B cell (primary cell): ENCODE results near the gene RBMS3. TPM values are rescaled to one million over a fixed set of nuclear protein-coding genes. Genes with fewer than 3 reads are reported as not detected.

Source experiments
- ATAC-seq: fragments of 200-7000 bp; cut with Tn5 transposase; one replicate; pipeline ENCODE4 v1.10.0; 2021; ENCODE audit warnings: low read depth, mild to moderate bottlenecking, moderate number of reproducible peaks, moderate library complexity
- CTCF ChIA-PET: fragments of 350-600 bp; sonication (Branson Sonifier 250); formaldehyde crosslinking; loops from one replicate; lab custom pipeline; 2021; ENCODE audit warnings: antibody characterized with exemption, inconsistent platforms; lab: Charles Lee
- POLR2A ChIA-PET: fragments of 350-600 bp; sonication (Branson Sonifier 250); formaldehyde crosslinking; loops from one replicate; lab custom pipeline; 2021; ENCODE audit warnings: antibody characterized with exemption; lab: Charles Lee
- DNase-seq: peaks from one replicate; pipeline ENCODE4 v3.0.0; 2013
- H2AFZ ChIP-seq: 2 replicates; pipeline ENCODE4 v1.6.1; 2012; ENCODE audit warnings: mild to moderate bottlenecking, low read depth, low read length; ENCODE audit not compliant: insufficient read depth, poor library complexity, severe bottlenecking
- H3K27ac ChIP-seq, 2 donors: 1 replicate in 1 of 2; 2 replicates in 1 of 2; pipeline ENCODE4 v1.5.1; 2012 to 2013; ENCODE audit warnings: low read length in 2 of 2, mild to moderate bottlenecking in 2 of 2, moderate library complexity in 1 of 2
- H3K27me3 ChIP-seq, 4 experiments: fragments of 200-600 bp in 1 of 4; sonication (generic) in 1 of 4; replicated peaks in 1 of 4; 1 replicate in 2 of 4; 2 replicates in 2 of 4; pipeline versions ENCODE4 v1.6.1 to v1.7.0; 2013 to 2016; ENCODE audit warnings: low read length in 3 of 4, mild to moderate bottlenecking in 2 of 4, mixed read lengths in 1 of 4, moderate library complexity in 1 of 4; ENCODE audit not compliant: insufficient read depth in 4 of 4, control insufficient read depth in 3 of 4; ENCODE audit errors: control extremely low read depth in 1 of 4
- H3K36me3 ChIP-seq, 2 experiments: replicated peaks in 1 of 2; 1 replicate in 1 of 2; 2 replicates in 1 of 2; pipeline versions ENCODE4 v1.6.1 to v1.7.1; 2013; ENCODE audit warnings: low read length in 1 of 2; ENCODE audit not compliant: insufficient read depth in 2 of 2, control insufficient read depth in 1 of 2; ENCODE audit errors: control extremely low read depth in 1 of 2, extremely low read depth in 1 of 2
- H3K4me1 ChIP-seq, 2 donors: fragments of 200-600 bp in 1 of 2; sonication (generic) in 1 of 2; 1 replicate in 1 of 2; 2 replicates in 1 of 2; pipeline versions ENCODE4 v1.5.1 to v1.6.1; 2013 to 2017; ENCODE audit warnings: low read length in 2 of 2; ENCODE audit not compliant: control insufficient read depth in 2 of 2, insufficient read depth in 2 of 2
- H3K4me2 ChIP-seq: replicated peaks from 2 replicates; pipeline ENCODE3; 2012; ENCODE audit warnings: mild to moderate bottlenecking, low read depth, low read length; ENCODE audit not compliant: poor library complexity, severe bottlenecking
- H3K4me3 ChIP-seq, 5 experiments: fragments of 200-600 bp in 1 of 5; sonication (generic) in 1 of 5; 1 replicate in 3 of 5; 2 replicates in 2 of 5; pipeline versions ENCODE4 v1.5.1 to v1.7.0; 2011 to 2016; ENCODE audit warnings: low read length in 4 of 5, mild to moderate bottlenecking in 4 of 5, low read depth in 2 of 5, control low read depth in 1 of 5, moderate library complexity in 1 of 5; ENCODE audit not compliant: insufficient read depth in 1 of 5; ENCODE audit errors: control extremely low read depth in 1 of 5, extremely low read depth in 1 of 5
- H3K79me2 ChIP-seq: fragments of 200-600 bp; sonication (generic); one replicate; pipeline ENCODE4 v1.6.0; 2016; ENCODE audit warnings: low read length; ENCODE audit not compliant: control insufficient read depth, insufficient read depth
- H3K9ac ChIP-seq: fragments of 200-600 bp; sonication (generic); 2 replicates; pipeline ENCODE4 v1.6.1; 2017; ENCODE audit warnings: mild to moderate bottlenecking, low read length, moderate library complexity
- H3K9me3 ChIP-seq, 3 donors: one replicate each; pipeline versions ENCODE4 v1.6.1 to v1.7.1; 2013; ENCODE audit warnings: low read length in 2 of 3; ENCODE audit not compliant: control insufficient read depth in 2 of 3, insufficient read depth in 1 of 3; ENCODE audit errors: control extremely low read depth in 1 of 3
- H4K20me1 ChIP-seq: 2 replicates; pipeline ENCODE4 v1.6.0; 2012; ENCODE audit warnings: mild to moderate bottlenecking, low read length; ENCODE audit not compliant: insufficient read depth, control insufficient read depth, poor library complexity, severe bottlenecking
- H3K27ac Mint-ChIP-seq: one replicate; pipeline ENCODE4 v1.8.0; 2021; ENCODE audit warnings: mixed read lengths
- H3K27me3 Mint-ChIP-seq: one replicate; pipeline ENCODE4 v1.8.0; 2021; ENCODE audit warnings: mixed read lengths
- H3K4me1 Mint-ChIP-seq: one replicate; pipeline ENCODE4 v1.8.0; 2021; ENCODE audit warnings: mixed read lengths
- H3K4me3 Mint-ChIP-seq: one replicate; pipeline ENCODE4 v1.8.0; 2021; ENCODE audit warnings: mixed read lengths
- H3K9me3 Mint-ChIP-seq: one replicate; pipeline ENCODE4 v1.8.0; 2022; ENCODE audit warnings: mixed read lengths; ENCODE audit not compliant: insufficient read depth
- CTCF ChIP-seq: fragments of 200-600 bp; IDR thresholded peaks from one replicate; pipeline ENCODE4 v1.8.0; 2022; ENCODE audit warnings: antibody characterized with exemption, mild to moderate bottlenecking
- EZH2 ChIP-seq: IDR thresholded peaks from 2 replicates; pipeline ENCODE4 v1.6.1; 2012; ENCODE audit warnings: borderline replicate concordance, low read depth, mild to moderate bottlenecking, moderate library complexity, low read length; ENCODE audit not compliant: insufficient read depth, poor library complexity, severe bottlenecking
- WGBS: methylation state at CpG from one replicate; pipeline ENCODE4 v1.1.5; 2013; ENCODE audit warnings: missing lambda C conversion rate; ENCODE audit not compliant: insufficient coverage; 5-methylcytosine and 5-hydroxymethylcytosine counted together
- intact Hi-C: fragments of 100-400 bp; cut with micrococcal nuclease; formaldehyde crosslinking; loops from one replicate; pipeline ENCODE4 v1.10.0; 2022
- polyA plus RNA-seq: library from polyadenylated mRNA; depleted of rRNA; stranded (reverse); fragments of >200 nt; gene quantifications from 2 replicates; pipeline ENCODE4 v1.2.3, GENCODE V29; 2012
- total RNA-seq, 2 donors: library from RNA; stranded (reverse); fragments of 120-200 nt in 1 of 2; gene quantifications; 1 replicate in 1 of 2; 2 replicates in 1 of 2; pipeline versions ENCODE4 v1.2.3 to v1.2.4, GENCODE V29; 2013 to 2022

Gene RBMS3
- total and polyA plus RNA-seq, 2 donors (not counting 1 experiment from before 2014, with no cell fraction given), result not detected

GRCh38 chr3:29438580-29438979 lies 157.7 kb downstream of the RBMS3 start:
- peaks cover 0 to 2% (median 2%) of the 10 kb centered on the region in 3 donors for H3K9me3 ChIP-seq
- no peaks in the 10 kb centered on the region for H3K79me2 ChIP-seq
- POLR2A ChIA-PET, result no interaction called here
- H3K27ac Mint-ChIP-seq, result no peak overlapping the region
- ATAC-seq, result no peak
- H4K20me1 ChIP-seq, result no peaks in the 10 kb centered on the region
- CTCF ChIA-PET, result no interaction called here
- no peaks in the 10 kb centered on the region for H3K36me3 ChIP-seq
- no peaks in the 10 kb centered on the region for H3K27me3 ChIP-seq
- no peaks in the 10 kb centered on the region for H3K27me3 Mint-ChIP-seq
- intact Hi-C loops, result no loop called here
- no peak overlapping the region for H3K9ac ChIP-seq
- no peak for DNase-seq
- H3K4me1 Mint-ChIP-seq, result peaks cover 4% of the 10 kb centered on the region
- no peak overlapping the region for H3K4me3 ChIP-seq
- no peak overlapping the region for H3K4me3 Mint-ChIP-seq
- TF ChIP-seq EZH2 (no peak), CTCF (no peak)
- no peak overlapping the region for H3K4me2 ChIP-seq
- 100% methylated on average over 1 of the region's 3 CpGs for WGBS
- H3K9me3 Mint-ChIP-seq, result no peaks in the 10 kb centered on the region
- H3K27ac ChIP-seq, result no peak overlapping the region
- H2AFZ ChIP-seq, result no peak overlapping the region
- H3K4me1 ChIP-seq, result no peaks in the 10 kb centered on the region

GRCh38 chr3:29440413-29441305 lies 159.8 kb downstream of the RBMS3 start:
- H3K9ac ChIP-seq, result no peak overlapping the region
- CTCF ChIA-PET, result no interaction called here
- H3K36me3 ChIP-seq, result no peaks in the 10 kb centered on the region
- H3K4me3 Mint-ChIP-seq, result no peak overlapping the region
- no peaks in the 10 kb centered on the region for H3K27me3 Mint-ChIP-seq
- peaks cover 4% of the 10 kb centered on the region for H3K4me1 Mint-ChIP-seq
- H3K4me1 ChIP-seq, result no peaks in the 10 kb centered on the region
- no peaks in the 10 kb centered on the region for H4K20me1 ChIP-seq
- TF ChIP-seq CTCF, result no peak
- TF ChIP-seq EZH2, result no peak
- POLR2A ChIA-PET, result no interaction called here
- H3K27ac ChIP-seq, result no peak overlapping the region
- H3K4me3 ChIP-seq, result peak overlapping the region in 1 of 5 experiments; percentile 28
- no peaks in the 10 kb centered on the region for H3K27me3 ChIP-seq
- ATAC-seq (no peak), DNase-seq (no peak)
- WGBS, result 10% methylated on average over 9 of the region's 13 CpGs
- H3K27ac Mint-ChIP-seq, result no peak overlapping the region
- no peaks in the 10 kb centered on the region for H3K9me3 ChIP-seq
- no peaks in the 10 kb centered on the region for H3K9me3 Mint-ChIP-seq
- intact Hi-C loops, result no loop called here
- no peak overlapping the region for H3K4me2 ChIP-seq
- no peaks in the 10 kb centered on the region for H3K79me2 ChIP-seq
- peak overlapping the region; percentile 3 for H2AFZ ChIP-seq
